ENCODE results near the gene BTG2.
A peak's percentile ranks its signal among the peaks of the same experiment; 100 is the strongest.

BTG2 gene

GRCh38 chr1:203281033-203281432 is 24.3 kb upstream of the BTG2 start:
- Histone ChIP-seq H3K27me3 (ENCODE audit: control insufficient read depth in 3 of 3, insufficient read depth in 3 of 3, low read depth in 1 of 3, low read length in 3 of 3) (peaks cover 0 to 15% (median 0%) of the 10 kb centered on the region in 3 experiments), H2BK12ac (ENCODE audit: low read length) (no peak overlapping the region), H3K9ac (ENCODE audit: low read depth, low read length, poor library complexity) (no peak overlapping the region), H3K23ac (ENCODE audit: low read depth, low read length, poor library complexity) (no peak overlapping the region), H4K91ac (ENCODE audit: low read depth, low read length, poor library complexity) (no peak overlapping the region), H3K36me3 (replicated peaks in 1 of 2; ENCODE audit: control insufficient read depth in 2 of 2, insufficient read depth in 2 of 2, low read length in 2 of 2) (no peaks in the 10 kb centered on the region), H3K9me3 (replicated peaks in 1 of 2; ENCODE audit: control insufficient read depth in 2 of 2, insufficient read depth in 1 of 2, low read depth in 1 of 2, low read length in 2 of 2) (no peaks in the 10 kb centered on the region), H3K14ac (ENCODE audit: low read length) (no peak overlapping the region), H4K8ac (ENCODE audit: low read depth, low read length) (no peak overlapping the region), H3K4me3 (ENCODE audit: low read length in 2 of 2) (no peak overlapping the region), H3K4me1 (ENCODE audit: control insufficient read depth in 2 of 2, insufficient read depth in 1 of 2, low read depth in 1 of 2, low read length in 2 of 2) (peaks cover 8 to 17% of the 10 kb centered on the region in 2 donors), H3K4ac (ENCODE audit: low read length) (no peak overlapping the region), H2AK5ac (ENCODE audit: low read depth, low read length) (no peak overlapping the region), H2BK15ac (ENCODE audit: low read length) (no peak overlapping the region), H3K18ac (ENCODE audit: low read length) (no peak overlapping the region), H2AFZ (ENCODE audit: low read length) (no peak overlapping the region), H3K4me2 (ENCODE audit: insufficient read depth, low read length, poor library complexity, severe bottlenecking) (no peak overlapping the region), H3K79me1 (ENCODE audit: low read depth, low read length) (no peaks in the 10 kb centered on the region), H2BK120ac (ENCODE audit: low read depth, low read length) (no peak overlapping the region), H3K27ac (replicated peaks; ENCODE audit: low read length) (no peak overlapping the region), H2BK5ac (ENCODE audit: low read length) (no peak overlapping the region)
- DNase-seq (ENCODE audit: low spot score): no peak
- WGBS, 2 donors (ENCODE audit: extremely low coverage in 2 of 2, insufficient read length in 2 of 2, insufficient replicate concordance in 1 of 2): no CpG with 5 or more reads among the region's 3 CpGs

DNA sequence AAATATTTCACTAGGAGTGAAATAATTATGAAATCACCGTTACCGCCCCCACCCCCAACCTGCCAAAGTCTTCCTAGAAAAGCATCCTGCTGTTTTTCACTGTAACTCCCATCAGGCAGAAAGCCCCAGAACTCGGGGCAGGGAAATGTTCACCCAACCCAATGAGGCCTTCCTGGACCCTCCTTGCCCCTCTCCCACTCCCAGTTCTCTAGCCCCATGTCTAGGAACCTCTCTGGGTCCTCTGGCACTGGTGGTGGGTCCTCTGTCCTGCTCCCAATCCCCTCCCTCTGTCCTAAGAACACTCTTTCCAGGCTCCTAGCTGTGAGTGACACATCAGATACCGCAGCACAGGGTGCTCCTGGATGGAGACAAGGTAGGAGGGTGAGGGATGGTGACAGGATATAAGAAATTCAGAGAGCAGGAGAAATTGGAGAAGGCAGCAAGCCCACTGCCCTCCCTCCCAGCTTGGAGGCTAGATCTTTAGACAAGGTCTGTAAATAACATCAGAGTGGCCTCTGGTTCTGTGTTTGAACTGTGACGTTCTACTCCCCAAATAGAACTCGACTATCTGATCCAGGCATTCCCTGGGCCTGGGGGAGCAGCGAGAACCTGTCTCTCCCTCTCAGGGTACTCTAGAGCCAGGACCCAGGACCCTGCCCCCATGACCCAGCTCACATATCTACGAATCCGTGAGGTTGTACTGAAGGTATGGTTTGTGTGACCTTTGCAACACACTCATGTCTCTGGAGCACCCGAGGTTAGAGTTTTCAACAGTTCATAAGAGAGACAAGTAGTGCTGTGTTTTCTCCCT is 23.3 kb upstream of the BTG2 start:
- H2AK5ac ChIP-seq (ENCODE audit: low read depth, low read length): peak overlapping the region; percentile 10
- no CpG with 5 or more reads among the region's 10 CpGs for WGBS, 2 donors (ENCODE audit: extremely low coverage in 2 of 2, insufficient read length in 2 of 2, insufficient replicate concordance in 1 of 2)
- H3K36me3 ChIP-seq (replicated peaks in 1 of 2; ENCODE audit: control insufficient read depth in 2 of 2, insufficient read depth in 2 of 2, low read length in 2 of 2): no peaks in the 10 kb centered on the region
- peaks cover 17 to 27% of the 10 kb centered on the region in 2 donors for H3K4me1 ChIP-seq (ENCODE audit: control insufficient read depth in 2 of 2, insufficient read depth in 1 of 2, low read depth in 1 of 2, low read length in 2 of 2)
- H3K27ac ChIP-seq (replicated peaks; ENCODE audit: low read length): no peak overlapping the region
- H3K27me3 ChIP-seq (ENCODE audit: control insufficient read depth in 3 of 3, insufficient read depth in 3 of 3, low read depth in 1 of 3, low read length in 3 of 3): peaks cover 0 to 10% (median 0%) of the 10 kb centered on the region in 3 experiments
- H3K18ac ChIP-seq (ENCODE audit: low read length): no peak overlapping the region
- DNase-seq (ENCODE audit: low spot score): no peak
- no peak overlapping the region for H2BK15ac ChIP-seq (ENCODE audit: low read length)
- no peak overlapping the region for H3K14ac ChIP-seq (ENCODE audit: low read length)
- H3K9ac ChIP-seq (ENCODE audit: low read depth, low read length, poor library complexity): no peak overlapping the region
- no peak overlapping the region for H2BK120ac ChIP-seq (ENCODE audit: low read depth, low read length)
- H3K4ac ChIP-seq (ENCODE audit: low read length): no peak overlapping the region
- H2AFZ ChIP-seq (ENCODE audit: low read length): no peak overlapping the region
- no peak overlapping the region for H2BK5ac ChIP-seq (ENCODE audit: low read length)
- no peak overlapping the region for H3K23ac ChIP-seq (ENCODE audit: low read depth, low read length, poor library complexity)
- no peaks in the 10 kb centered on the region for H3K79me1 ChIP-seq (ENCODE audit: low read depth, low read length)
- no peak overlapping the region for H3K4me2 ChIP-seq (ENCODE audit: insufficient read depth, low read length, poor library complexity, severe bottlenecking)
- H4K91ac ChIP-seq (ENCODE audit: low read depth, low read length, poor library complexity): no peak overlapping the region
- no peaks in the 10 kb centered on the region for H3K9me3 ChIP-seq (replicated peaks in 1 of 2; ENCODE audit: control insufficient read depth in 2 of 2, insufficient read depth in 1 of 2, low read depth in 1 of 2, low read length in 2 of 2)
- no peak overlapping the region for H4K8ac ChIP-seq (ENCODE audit: low read depth, low read length)
- H3K4me3 ChIP-seq (ENCODE audit: low read length in 2 of 2): no peak overlapping the region
- H2BK12ac ChIP-seq (ENCODE audit: low read length): no peak overlapping the region

- Histone ChIP-seq H2AK5ac (ENCODE audit: low read depth, low read length) (no peak overlapping the region), H2AFZ (ENCODE audit: low read length) (peak overlapping the region; percentile 13), H2BK12ac (ENCODE audit: low read length) (no peak overlapping the region), H3K9me3 (replicated peaks in 1 of 2; ENCODE audit: control insufficient read depth in 2 of 2, insufficient read depth in 1 of 2, low read depth in 1 of 2, low read length in 2 of 2) (no peaks in the 10 kb centered on the region), H3K18ac (ENCODE audit: low read length) (peak overlapping the region; percentile 32), H3K4ac (ENCODE audit: low read length) (no peak overlapping the region), H4K91ac (ENCODE audit: low read depth, low read length, poor library complexity) (no peak overlapping the region), H3K4me2 (ENCODE audit: insufficient read depth, low read length, poor library complexity, severe bottlenecking) (no peak overlapping the region), H3K9ac (ENCODE audit: low read depth, low read length, poor library complexity) (no peak overlapping the region), H3K27ac (replicated peaks; ENCODE audit: low read length) (no peak overlapping the region), H3K36me3 (replicated peaks in 1 of 2; ENCODE audit: control insufficient read depth in 2 of 2, insufficient read depth in 2 of 2, low read length in 2 of 2) (no peaks in the 10 kb centered on the region), H3K14ac (ENCODE audit: low read length) (no peak overlapping the region), H3K4me1 (ENCODE audit: control insufficient read depth in 2 of 2, insufficient read depth in 1 of 2, low read depth in 1 of 2, low read length in 2 of 2) (peaks cover 25 to 34% of the 10 kb centered on the region in 2 donors), H2BK5ac (ENCODE audit: low read length) (no peak overlapping the region), H3K27me3 (ENCODE audit: control insufficient read depth in 3 of 3, insufficient read depth in 3 of 3, low read depth in 1 of 3, low read length in 3 of 3) (peaks cover 0 to 8% (median 0%) of the 10 kb centered on the region in 3 experiments), H2BK15ac (ENCODE audit: low read length) (no peak overlapping the region), H3K79me1 (ENCODE audit: low read depth, low read length) (no peaks in the 10 kb centered on the region), H3K23ac (ENCODE audit: low read depth, low read length, poor library complexity) (no peak overlapping the region), H4K8ac (ENCODE audit: low read depth, low read length) (no peak overlapping the region), H2BK120ac (ENCODE audit: low read depth, low read length) (no peak overlapping the region), H3K4me3 (ENCODE audit: low read length in 2 of 2) (no peak overlapping the region)
- no peak for DNase-seq (ENCODE audit: low spot score)
- no CpG with 5 or more reads among the region's 11 CpGs for WGBS, 2 donors (ENCODE audit: extremely low coverage in 2 of 2, insufficient read length in 2 of 2, insufficient replicate concordance in 1 of 2)
Measured at GRCh38 chr1:203282720-203283542, 22.4 kb upstream of the BTG2 start.

DNA sequence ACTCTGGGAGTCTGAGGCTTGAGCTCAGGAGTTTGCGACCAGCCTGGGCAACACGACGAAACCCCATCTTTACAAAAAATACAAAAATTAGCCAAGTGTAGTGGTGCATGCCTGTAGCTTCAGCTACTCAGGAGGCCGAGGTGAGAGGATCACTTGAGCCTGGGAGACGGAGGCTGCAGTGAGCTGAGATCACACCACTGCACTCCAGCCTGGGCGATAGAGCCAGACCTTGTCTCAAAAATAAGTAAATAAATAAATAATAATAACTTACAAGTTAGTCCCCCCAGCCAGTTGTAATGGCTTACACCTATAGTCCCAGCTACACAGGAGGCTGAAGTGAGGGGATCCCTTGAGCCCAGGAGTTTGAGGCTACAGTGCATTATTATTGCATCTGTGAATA is 21.7 kb upstream of the BTG2 start:
- Histone ChIP-seq H3K9me3 (replicated peaks in 1 of 2; ENCODE audit: control insufficient read depth in 2 of 2, insufficient read depth in 1 of 2, low read depth in 1 of 2, low read length in 2 of 2) (no peaks in the 10 kb centered on the region), H3K27me3 (ENCODE audit: control insufficient read depth in 3 of 3, insufficient read depth in 3 of 3, low read depth in 1 of 3, low read length in 3 of 3) (peaks cover 0 to 8% (median 0%) of the 10 kb centered on the region in 3 experiments), H3K23ac (ENCODE audit: low read depth, low read length, poor library complexity) (no peak overlapping the region), H2BK12ac (ENCODE audit: low read length) (no peak overlapping the region), H3K27ac (replicated peaks; ENCODE audit: low read length) (no peak overlapping the region), H3K79me1 (ENCODE audit: low read depth, low read length) (no peaks in the 10 kb centered on the region), H4K91ac (ENCODE audit: low read depth, low read length, poor library complexity) (no peak overlapping the region), H3K18ac (ENCODE audit: low read length) (no peak overlapping the region), H2BK15ac (ENCODE audit: low read length) (no peak overlapping the region), H3K9ac (ENCODE audit: low read depth, low read length, poor library complexity) (no peak overlapping the region), H3K4me2 (ENCODE audit: insufficient read depth, low read length, poor library complexity, severe bottlenecking) (no peak overlapping the region), H2BK120ac (ENCODE audit: low read depth, low read length) (no peak overlapping the region), H3K4me3 (ENCODE audit: low read length in 2 of 2) (no peak overlapping the region), H2BK5ac (ENCODE audit: low read length) (no peak overlapping the region), H4K8ac (ENCODE audit: low read depth, low read length) (no peak overlapping the region), H3K36me3 (replicated peaks in 1 of 2; ENCODE audit: control insufficient read depth in 2 of 2, insufficient read depth in 2 of 2, low read length in 2 of 2) (no peaks in the 10 kb centered on the region), H3K4ac (ENCODE audit: low read length) (no peak overlapping the region), H3K14ac (ENCODE audit: low read length) (no peak overlapping the region), H2AFZ (ENCODE audit: low read length) (no peak overlapping the region), H3K4me1 (ENCODE audit: control insufficient read depth in 2 of 2, insufficient read depth in 1 of 2, low read depth in 1 of 2, low read length in 2 of 2) (peaks cover 22 to 28% of the 10 kb centered on the region in 2 donors), H2AK5ac (ENCODE audit: low read depth, low read length) (no peak overlapping the region)
- WGBS, 2 donors (ENCODE audit: extremely low coverage in 2 of 2, insufficient read length in 2 of 2, insufficient replicate concordance in 1 of 2): no CpG with 5 or more reads among the region's 6 CpGs
- no peak for DNase-seq (ENCODE audit: low spot score)

Data from neuronal stem cell (in vitro differentiated cells).